ENCODE data around the gene KLHL22.
"Not testable (repeated sequence)": the region's sequence is repeated elsewhere in the genome, so short reads cannot be mapped to it uniquely, and the experiment has no call there.

The KLHL22 gene

GRCh38 chr22:20419664-20419951 is 76.0 kb downstream of the KLHL22 start:
- DNase-seq (ENCODE audit: low spot score) = no peak

DNA sequence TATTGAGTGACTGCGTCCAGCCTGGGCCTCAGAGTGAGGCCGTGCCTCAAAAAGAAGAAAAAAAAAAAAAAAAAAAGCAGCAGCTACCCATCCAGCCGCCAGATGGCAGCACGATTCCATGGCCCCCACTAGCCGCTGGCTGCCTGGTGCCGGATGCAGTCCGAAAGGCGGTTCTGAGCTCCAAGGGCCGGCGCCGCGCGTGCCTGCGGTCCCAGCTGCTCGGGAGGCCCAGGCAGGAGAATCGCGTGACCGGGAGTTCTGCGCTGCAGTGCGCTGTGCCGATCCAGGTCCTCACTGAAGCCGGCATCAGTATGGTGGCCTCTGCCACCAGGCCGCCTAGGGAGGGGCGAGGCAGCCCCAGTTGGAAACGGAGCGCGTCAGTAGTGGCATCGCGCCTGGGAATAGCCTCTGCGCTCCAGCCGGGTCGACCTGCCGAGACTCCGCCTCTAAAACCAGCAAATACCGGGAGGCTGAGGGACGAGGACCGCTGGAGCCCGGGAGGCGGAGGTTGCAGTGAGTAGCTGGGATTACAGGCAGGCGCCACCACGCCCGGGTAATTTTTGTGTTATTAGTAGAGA is 77.3 kb downstream of the KLHL22 start:
- peak; percentile 80 for DNase-seq (ENCODE audit: low spot score)

DNA sequence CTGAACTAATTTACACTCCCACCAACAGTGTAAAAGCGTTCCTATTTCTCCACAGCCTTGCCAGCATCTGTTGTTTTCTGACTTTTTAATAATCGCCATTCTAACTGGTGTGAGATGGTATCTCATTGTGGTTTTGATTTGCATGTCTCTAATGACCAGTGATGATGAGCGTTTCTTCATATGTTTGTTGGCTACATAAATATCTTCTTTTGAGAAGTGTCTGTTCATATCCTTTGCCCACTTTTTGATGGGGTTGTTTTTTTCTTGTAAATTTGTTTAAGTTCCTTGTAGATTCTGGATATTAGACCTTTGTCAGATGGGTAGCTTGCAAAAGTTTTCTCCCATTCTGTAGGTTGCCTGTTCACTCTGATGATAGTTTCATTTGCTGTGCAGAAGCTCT is 79.9 kb downstream of the KLHL22 start:
- DNase-seq (ENCODE audit: low spot score) = not testable (repeated sequence)

DNA sequence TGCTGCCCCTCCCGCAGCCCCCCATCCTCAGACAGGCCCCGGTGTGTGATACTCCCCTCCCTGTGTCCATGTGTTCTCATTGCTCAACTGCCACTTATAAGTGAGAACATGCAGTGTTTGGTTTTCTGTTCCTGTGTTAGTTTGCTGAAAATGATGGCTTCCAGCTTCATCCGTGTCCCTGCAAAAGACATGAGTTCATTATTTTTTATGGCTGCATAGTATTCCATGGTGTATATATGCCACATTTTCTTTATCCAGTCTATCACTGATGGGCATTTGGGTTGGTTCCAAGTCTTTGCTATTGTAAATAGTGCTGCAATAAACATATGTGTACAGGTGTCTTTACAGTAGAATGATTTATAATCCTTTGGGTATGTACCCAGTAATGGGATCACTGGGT is 80.4 kb downstream of the KLHL22 start:
- DNase-seq (ENCODE audit: low spot score) = not testable (repeated sequence)

- no peak for DNase-seq (ENCODE audit: low spot score)
Observed at GRCh38 chr22:20414450-20414849, 81.1 kb downstream of the KLHL22 start.

GRCh38 chr22:20414059-20414440 is 81.5 kb downstream of the KLHL22 start:
- no peak for DNase-seq (ENCODE audit: low spot score)

GRCh38 chr22:20413217-20414058 is 82.2 kb downstream of the KLHL22 start:
- no peak for DNase-seq (ENCODE audit: low spot score)

- no peak for DNase-seq (ENCODE audit: low spot score)
Observed at GRCh38 chr22:20412474-20413216, 83.0 kb downstream of the KLHL22 start.

GRCh38 chr22:20409385-20409784 is 86.2 kb downstream of the KLHL22 start:
- not testable (repeated sequence) for DNase-seq (ENCODE audit: low spot score)

DNA sequence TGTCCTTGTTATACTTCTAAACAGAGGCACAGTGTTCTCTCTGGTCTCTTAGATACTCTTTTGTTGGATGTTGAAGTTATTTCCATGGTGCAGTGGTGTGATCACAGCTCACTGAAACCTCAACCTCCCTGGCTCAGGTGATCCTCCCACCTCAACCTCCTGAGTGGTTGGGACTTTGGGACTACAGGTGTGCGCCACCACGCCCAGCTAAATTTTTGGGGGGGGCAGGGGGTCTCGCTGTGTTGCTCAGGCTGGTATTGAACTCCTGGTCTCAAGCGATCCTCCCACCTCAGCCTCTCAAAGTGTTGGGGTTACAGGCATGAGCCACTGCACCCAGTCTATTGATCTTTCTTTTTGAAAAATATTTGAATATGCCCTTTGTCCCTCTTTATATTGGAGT is 86.7 kb downstream of the KLHL22 start:
- no peak for DNase-seq (ENCODE audit: low spot score)

DNA sequence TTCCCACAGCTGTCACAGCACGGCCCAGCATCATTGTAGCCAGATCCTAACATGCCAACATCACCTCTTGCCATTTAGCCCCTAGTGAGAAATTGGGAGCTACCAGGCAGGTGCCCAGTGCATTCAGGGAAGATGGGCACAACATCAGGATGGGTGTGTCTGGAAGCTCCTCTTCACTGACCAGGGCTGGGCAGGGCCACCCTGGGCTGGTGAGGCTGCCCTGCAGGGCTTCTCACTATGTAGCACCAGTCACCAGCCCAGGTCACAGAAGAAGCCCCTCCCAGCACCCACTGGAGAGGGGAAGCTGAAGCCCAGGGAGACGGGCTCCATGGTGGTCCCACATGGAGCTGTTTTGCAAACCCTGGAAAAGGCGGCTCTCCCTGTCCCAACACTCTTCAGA is 87.8 kb downstream of the KLHL22 start:
- DNase-seq (ENCODE audit: low spot score) = no peak

GRCh38 chr22:20406686-20407408 is 88.7 kb downstream of the KLHL22 start:
- DNase-seq (ENCODE audit: low spot score) = no peak

GRCh38 chr22:20405931-20406685 is 89.5 kb downstream of the KLHL22 start:
- DNase-seq (ENCODE audit: low spot score) = no peak

GRCh38 chr22:20405291-20405930 is 90.2 kb downstream of the KLHL22 start:
- no peak for DNase-seq (ENCODE audit: low spot score)

- DNase-seq (ENCODE audit: low spot score) = no peak
Observed at GRCh38 chr22:20404881-20405280, 90.7 kb downstream of the KLHL22 start.

DNA sequence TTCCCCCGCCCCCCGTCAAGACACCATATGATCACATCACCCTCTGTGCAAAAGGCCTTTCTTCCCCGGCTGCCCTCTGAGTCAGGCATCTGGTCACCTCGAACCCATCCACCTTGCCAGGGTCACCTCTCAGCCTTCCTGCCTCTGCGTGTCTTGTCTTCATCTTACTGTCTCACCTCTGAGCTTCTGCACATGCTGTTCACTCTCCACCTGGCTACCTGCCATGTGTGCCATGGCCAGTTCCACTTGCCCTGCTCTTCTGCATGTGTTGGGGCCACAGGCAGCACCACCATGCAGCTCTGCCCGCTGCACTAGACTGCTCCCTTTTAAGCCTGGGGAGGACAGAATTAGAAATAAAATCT is 91.8 kb downstream of the KLHL22 start:
- no peak for DNase-seq (ENCODE audit: low spot score)

GRCh38 chr22:20402960-20403778 is 92.4 kb downstream of the KLHL22 start:
- no peak for DNase-seq (ENCODE audit: low spot score)

GRCh38 chr22:20401376-20402014 is 94.1 kb downstream of the KLHL22 start:
- no peak for DNase-seq (ENCODE audit: low spot score)

DNA sequence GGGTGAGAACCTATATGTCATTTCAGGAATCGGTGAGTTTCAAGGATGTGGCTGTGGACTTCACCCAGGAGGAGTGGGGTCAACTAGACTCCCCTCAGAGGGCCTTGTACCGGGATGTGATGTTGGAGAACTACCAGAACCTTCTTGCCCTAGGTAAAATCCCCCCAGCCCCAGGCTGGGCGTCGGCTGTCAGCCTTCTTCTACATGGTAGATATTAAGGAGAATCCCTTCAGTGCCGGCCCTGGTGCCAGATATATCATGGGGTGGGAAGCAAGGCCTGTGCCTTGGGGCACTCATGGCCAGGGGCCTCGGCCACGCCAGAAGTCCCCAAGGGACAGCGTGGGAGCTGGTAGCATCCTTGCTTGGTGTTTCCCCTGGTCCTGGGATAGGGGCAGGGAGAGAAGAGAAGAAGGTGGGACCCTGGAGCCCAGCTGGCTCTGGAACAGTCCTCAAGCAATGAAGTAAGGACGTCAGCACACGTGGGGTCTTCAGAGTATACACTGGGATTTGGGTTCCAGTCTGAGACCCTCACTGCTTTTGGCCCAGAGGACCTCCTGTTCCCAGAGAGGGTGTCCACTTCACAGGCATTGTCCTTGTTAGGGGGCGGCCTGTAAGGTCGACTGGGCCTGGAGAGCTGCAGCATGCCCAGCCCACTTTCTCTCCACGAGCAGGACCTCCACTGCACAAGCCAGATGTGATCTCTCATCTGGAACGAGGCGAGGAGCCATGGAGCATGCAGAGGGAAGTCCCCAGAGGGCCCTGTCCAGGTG is 94.8 kb downstream of the KLHL22 start:
- no peak for DNase-seq (ENCODE audit: low spot score)
